Ascending aorta (tissue), 2 donors: ENCODE measurements around the gene AP5S1. TPM values are rescaled to one million over a fixed set of nuclear protein-coding genes. Genes with fewer than 3 reads are reported as not detected.

Source experiments
- DNase-seq, 2 donors: peaks; one replicate each; pipeline ENCODE4 v3.0.0-alpha.2; 2019; ENCODE audit warnings: low spot score in 2 of 2
- H3K27ac ChIP-seq, 2 donors: fragments of 200-600 bp; sonication (generic); one replicate each; pipeline ENCODE4 v1.5.1; 2016 to 2017; ENCODE audit warnings: mild to moderate bottlenecking in 1 of 2
- H3K27me3 ChIP-seq: fragments of 200-600 bp; sonication (generic); one replicate; pipeline ENCODE4 v1.5.1; 2017
- H3K36me3 ChIP-seq, 2 donors: fragments of 200-600 bp; sonication (generic); one replicate each; pipeline ENCODE4 v1.5.1; 2016
- H3K4me1 ChIP-seq, 2 donors: fragments of 200-600 bp; sonication (generic); one replicate each; pipeline ENCODE4 v1.5.1; 2016 to 2017; ENCODE audit warnings: mild to moderate bottlenecking in 1 of 2
- H3K4me3 ChIP-seq, 2 donors: fragments of 200-600 bp; sonication (generic); one replicate each; pipeline ENCODE4 v1.5.1; 2016 to 2017; ENCODE audit warnings: mild to moderate bottlenecking in 1 of 2
- H3K9me3 ChIP-seq, 2 donors: fragments of 200-600 bp; sonication (generic); one replicate each; pipeline ENCODE4 v1.5.1; 2016
- intact Hi-C: fragments of 100-400 bp; cut with DNase I; formaldehyde crosslinking; loops from one replicate; pipeline ENCODE4 v1.15.1; 2023
- total RNA-seq: library from RNA; depleted of rRNA; stranded (reverse); fragments of >200 nt; gene quantifications from one replicate; pipeline ENCODE4 v1.1.0, GENCODE V29; 2016
- TF ChIP-seq, protein P1 (sequence below), 3 experiments: fragments of 200-600 bp in 2 of 3; fragments of 450-650 bp in 1 of 3; sonication (generic) in 2 of 3; IDR thresholded peaks; one replicate each; pipeline ENCODE4 v1.5.1; 2016 to 2019; ENCODE audit warnings: antibody characterized with exemption in 3 of 3, mild to moderate bottlenecking in 1 of 3, moderate library complexity in 1 of 3

AP5S1 gene
- total RNA-seq, 1 donor from 2014 or later, result 38.5 TPM

DNA sequence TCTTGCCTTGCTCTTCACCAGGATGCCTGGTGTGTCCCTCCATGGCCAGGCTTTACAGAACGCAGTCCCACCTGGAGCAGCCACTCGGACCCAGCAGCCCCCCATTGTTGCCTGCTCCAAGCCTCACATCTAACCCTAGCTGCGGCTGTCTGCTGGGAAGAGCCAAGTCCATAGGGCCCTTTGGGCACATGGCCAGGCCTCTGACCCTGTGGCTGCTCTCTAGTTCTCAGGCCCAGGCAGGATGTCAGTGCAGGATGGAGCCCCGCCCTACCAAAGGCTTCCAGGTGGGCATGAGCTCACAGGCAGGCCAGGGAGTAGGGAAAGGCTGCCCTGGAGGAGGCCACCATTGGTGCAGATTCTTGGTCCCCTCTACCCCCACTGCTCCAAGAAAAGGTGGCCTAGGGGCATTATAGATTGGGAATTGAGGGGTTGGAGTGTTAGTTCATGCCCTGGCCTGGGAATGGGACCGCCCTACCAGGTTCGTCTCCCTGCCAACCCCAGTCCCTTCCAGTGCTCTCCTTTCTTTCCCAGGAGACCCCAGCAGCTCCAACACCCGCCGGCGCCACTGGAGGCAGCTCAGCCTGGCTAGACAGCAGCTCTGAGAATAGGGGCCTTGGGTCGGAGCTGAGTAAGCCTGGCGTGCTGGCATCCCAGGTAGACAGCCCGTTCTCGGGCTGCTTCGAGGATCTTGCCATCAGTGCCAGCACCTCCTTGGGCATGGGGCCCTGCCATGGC, 45.0 kb downstream of the AP5S1 start:
- TF ChIP-seq, protein P1, sequence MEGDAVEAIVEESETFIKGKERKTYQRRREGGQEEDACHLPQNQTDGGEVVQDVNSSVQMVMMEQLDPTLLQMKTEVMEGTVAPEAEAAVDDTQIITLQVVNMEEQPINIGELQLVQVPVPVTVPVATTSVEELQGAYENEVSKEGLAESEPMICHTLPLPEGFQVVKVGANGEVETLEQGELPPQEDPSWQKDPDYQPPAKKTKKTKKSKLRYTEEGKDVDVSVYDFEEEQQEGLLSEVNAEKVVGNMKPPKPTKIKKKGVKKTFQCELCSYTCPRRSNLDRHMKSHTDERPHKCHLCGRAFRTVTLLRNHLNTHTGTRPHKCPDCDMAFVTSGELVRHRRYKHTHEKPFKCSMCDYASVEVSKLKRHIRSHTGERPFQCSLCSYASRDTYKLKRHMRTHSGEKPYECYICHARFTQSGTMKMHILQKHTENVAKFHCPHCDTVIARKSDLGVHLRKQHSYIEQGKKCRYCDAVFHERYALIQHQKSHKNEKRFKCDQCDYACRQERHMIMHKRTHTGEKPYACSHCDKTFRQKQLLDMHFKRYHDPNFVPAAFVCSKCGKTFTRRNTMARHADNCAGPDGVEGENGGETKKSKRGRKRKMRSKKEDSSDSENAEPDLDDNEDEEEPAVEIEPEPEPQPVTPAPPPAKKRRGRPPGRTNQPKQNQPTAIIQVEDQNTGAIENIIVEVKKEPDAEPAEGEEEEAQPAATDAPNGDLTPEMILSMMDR (IDR thresholded peaks at IDR 0.05), result no peak
- intact Hi-C loops, result no loop called here
- no peaks in the 10 kb centered on the region for H3K9me3 ChIP-seq

DNA sequence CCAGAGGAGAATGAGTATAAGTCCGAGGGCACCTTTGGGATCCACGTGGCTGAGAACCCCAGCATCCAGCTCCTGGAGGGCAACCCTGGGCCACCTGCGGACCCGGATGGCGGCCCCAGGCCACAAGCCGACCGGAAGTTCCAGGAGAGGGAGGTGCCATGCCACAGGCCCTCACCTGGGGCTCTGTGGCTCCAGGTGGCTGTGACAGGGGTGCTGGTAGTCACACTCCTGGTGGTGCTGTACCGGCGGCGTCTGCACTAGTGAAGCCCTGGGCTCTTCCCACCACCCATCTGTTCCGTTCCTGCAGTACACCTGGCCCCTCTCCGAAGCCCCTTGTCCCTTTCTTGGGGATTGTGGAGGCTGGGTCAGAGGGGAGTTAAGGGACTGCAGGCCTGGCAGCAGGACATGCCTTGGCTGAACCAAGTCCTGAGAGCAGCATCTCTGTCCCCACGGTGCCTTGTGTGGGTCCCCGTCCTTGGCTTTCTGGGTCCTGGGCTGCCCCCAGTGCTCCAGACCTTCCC, 45.6 kb downstream of the AP5S1 start:
- DNase-seq, result no peak
- TF ChIP-seq, protein P1 (IDR thresholded peaks at IDR 0.05), result no peak
- Histone ChIP-seq H3K4me1 (no peaks in the 10 kb centered on the region), H3K9me3 (no peaks in the 10 kb centered on the region), H3K36me3 (peaks cover 71 to 78% of the 10 kb centered on the region in 2 donors), H3K27me3 (no peaks in the 10 kb centered on the region), H3K4me3 (no peak overlapping the region), H3K27ac (no peak overlapping the region)
- intact Hi-C loops, result no loop called here

More for the DNA sequence above, 45.0 kb downstream of the AP5S1 start:
- Histone ChIP-seq H3K4me1 (no peaks in the 10 kb centered on the region), H3K27me3 (no peaks in the 10 kb centered on the region), H3K36me3 (peaks cover 76 to 84% of the 10 kb centered on the region in 2 donors), H3K4me3 (no peak overlapping the region), H3K27ac (no peak overlapping the region)
- DNase-seq, result no peak

DNA sequence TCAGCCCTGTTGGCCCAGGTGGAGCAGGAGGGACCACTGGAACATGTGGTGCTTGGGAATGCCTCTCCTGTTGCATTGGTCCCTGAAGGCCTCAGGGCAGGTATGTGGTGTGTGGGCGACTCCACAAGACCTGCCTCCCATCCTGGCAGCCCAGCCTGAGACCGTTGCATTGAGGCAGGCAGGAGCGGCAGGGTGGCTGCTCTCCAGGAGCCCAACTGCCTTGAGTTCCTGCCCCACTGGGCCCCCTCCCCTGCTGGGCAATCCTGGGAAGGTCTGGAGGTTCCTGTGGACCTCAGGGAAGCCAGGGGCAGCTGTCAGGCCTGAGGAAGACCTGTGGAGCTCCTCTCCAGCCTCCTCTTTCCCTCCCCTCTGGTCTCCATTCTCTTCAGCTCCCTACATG, 46.1 kb downstream of the AP5S1 start:
- intact Hi-C loops, result no loop called here
- TF ChIP-seq, protein P1 (IDR thresholded peaks at IDR 0.05), result no peak
- H3K4me1 ChIP-seq, result no peaks in the 10 kb centered on the region
- no peak for DNase-seq
- no peaks in the 10 kb centered on the region for H3K27me3 ChIP-seq
- no peak overlapping the region for H3K4me3 ChIP-seq
- H3K9me3 ChIP-seq, result no peaks in the 10 kb centered on the region
- H3K27ac ChIP-seq, result no peak overlapping the region
- peaks cover 68 to 75% of the 10 kb centered on the region in 2 donors for H3K36me3 ChIP-seq

DNA sequence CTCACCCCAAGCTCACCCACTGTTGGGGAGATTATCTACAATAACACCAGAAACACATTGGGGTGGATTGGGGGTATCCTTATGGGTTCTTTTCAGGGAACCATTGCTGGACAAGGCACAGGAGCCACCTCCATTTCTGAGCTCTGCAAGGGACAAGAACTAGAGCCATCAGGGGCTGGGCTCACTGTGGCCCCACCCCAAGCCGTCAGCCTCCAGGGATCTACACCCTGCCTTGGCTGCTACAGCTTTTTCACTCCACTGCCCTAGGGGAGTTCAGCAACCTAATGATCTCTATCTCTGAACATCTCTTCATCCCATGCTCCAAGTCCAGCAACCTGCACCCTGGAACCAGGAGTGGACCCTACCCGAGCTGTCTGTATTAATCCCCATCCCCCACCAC, 47.5 kb downstream of the AP5S1 start:
- TF ChIP-seq, protein P1 (IDR thresholded peaks at IDR 0.05), result no peak
- intact Hi-C loops, result no loop called here
- Histone ChIP-seq H3K27ac (no peak overlapping the region), H3K9me3 (no peaks in the 10 kb centered on the region), H3K36me3 (peaks cover 55 to 72% of the 10 kb centered on the region in 2 donors), H3K27me3 (no peaks in the 10 kb centered on the region), H3K4me1 (no peaks in the 10 kb centered on the region), H3K4me3 (no peak overlapping the region)
- DNase-seq, result no peak

DNA sequence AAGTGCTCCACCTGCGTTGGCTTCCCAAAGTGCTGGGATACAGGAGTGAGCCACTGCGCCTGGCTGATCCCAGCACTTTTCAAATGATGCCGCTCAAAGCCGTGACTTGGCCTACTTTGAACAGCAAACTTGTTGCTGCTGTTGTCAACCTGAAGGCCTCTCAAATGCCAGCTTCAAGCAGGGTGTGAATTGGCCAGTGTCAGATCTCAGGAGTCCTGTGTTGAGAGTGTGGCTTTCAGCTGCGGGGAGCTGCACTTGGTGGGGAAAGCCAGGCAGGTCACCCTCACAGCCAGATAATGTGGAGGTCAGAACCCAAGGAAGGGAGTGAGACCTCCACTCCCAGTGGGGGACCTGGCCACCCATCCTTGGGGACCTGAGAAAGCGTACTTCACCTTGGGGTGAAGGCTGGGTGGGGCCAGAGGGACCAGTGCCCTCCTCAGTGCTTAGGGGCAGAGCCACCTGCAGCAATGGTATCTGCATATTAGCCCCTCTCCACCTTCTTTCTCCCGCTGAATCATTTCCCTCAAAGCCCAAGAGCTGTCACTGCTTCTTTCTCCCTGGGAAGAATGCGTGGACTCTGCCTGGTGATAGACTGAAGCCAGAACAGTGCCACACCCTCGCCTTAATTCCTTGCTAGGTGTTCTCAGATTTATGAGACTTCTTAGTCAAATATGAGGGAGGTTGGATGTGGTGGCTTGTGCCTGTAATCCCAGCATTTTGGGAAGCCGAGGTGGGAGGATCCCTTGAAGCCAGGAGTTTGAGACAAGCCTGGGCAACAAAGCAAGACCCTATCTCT, 49.7 kb downstream of the AP5S1 start:
- Histone ChIP-seq H3K4me1 (no peaks in the 10 kb centered on the region), H3K36me3 (peaks cover 38 to 60% of the 10 kb centered on the region in 2 donors), H3K9me3 (no peaks in the 10 kb centered on the region), H3K27ac (no peak overlapping the region), H3K27me3 (no peaks in the 10 kb centered on the region), H3K4me3 (no peak overlapping the region)
- TF ChIP-seq, protein P1 (IDR thresholded peaks at IDR 0.05), result no peak
- intact Hi-C loops, result no loop called here
- DNase-seq, result no peak
